Endometrial microvascular endothelial cells (primary cell): ENCODE results near the gene LGALS7. TPM values are rescaled to one million over a fixed set of nuclear protein-coding genes. Genes with fewer than 3 reads are reported as not detected.

Experiments used
- in situ Hi-C: cut with HindIII; loops from 2 replicates; pipeline ENCODE4 v1.10.0; 2017; ENCODE audit warnings: low sequenced_read_pairs, low pct_unique_long_range_greater_than_20kb; ENCODE audit errors: inconsistent ontology term
- total RNA-seq: library from RNA; depleted of rRNA; stranded (reverse); fragments of >200 nt; gene quantifications from one replicate; pipeline ENCODE4 v1.2.3, GENCODE V29; 2015; ENCODE audit errors: inconsistent ontology term

LGALS7 gene
- total RNA-seq, 1 donor from 2014 or later = not detected

- in situ Hi-C loops = no loop called here
These were observed 51.8 kb downstream of the LGALS7 start for GRCh38 chr19:38721496-38721895.

Other genes starting within 250 kb of the LGALS7 start
- gene MAP4K1, start 155.6 kb downstream of the LGALS7 start, total RNA-seq = not detected
- gene EIF3K, start 154.3 kb downstream of the LGALS7 start, total RNA-seq = 582 TPM
- 703 TPM for gene ACTN4, start 125.9 kb downstream of the LGALS7 start, total RNA-seq
- not detected for gene CAPN12, start 29.0 kb downstream of the LGALS7 start, total RNA-seq
- not detected for gene LGALS7B, start 15.7 kb upstream of the LGALS7 start, total RNA-seq
- 0.56 TPM for gene LGALS4, start 39.4 kb upstream of the LGALS7 start, total RNA-seq
- 70.3 TPM for gene ECH1, start 58.3 kb upstream of the LGALS7 start, total RNA-seq
- gene HNRNPL, start 76.5 kb upstream of the LGALS7 start, total RNA-seq = 309 TPM
- gene RINL, start 104.8 kb upstream of the LGALS7 start, total RNA-seq = 5.0 TPM
- gene SIRT2, start 126.1 kb upstream of the LGALS7 start, total RNA-seq = 73.3 TPM
- gene NFKBIB, start 126.5 kb upstream of the LGALS7 start, total RNA-seq = 31.4 TPM
- not detected for gene CCER2, start 138.7 kb upstream of the LGALS7 start, total RNA-seq
- 32.5 TPM for gene SARS2, start 157.2 kb upstream of the LGALS7 start, total RNA-seq
- 67.3 TPM for gene MRPS12, start 157.4 kb upstream of the LGALS7 start, total RNA-seq
- 30.0 TPM for gene FBXO17, start 202.2 kb upstream of the LGALS7 start, total RNA-seq